T-cell (primary cell): ENCODE results near the gene PPP1R14B. TPM values are rescaled to one million over a fixed set of nuclear protein-coding genes. Genes with fewer than 3 reads are reported as not detected.

Source experiments
- ATAC-seq, 4 experiments: fragments of 200-7000 bp in 3 of 4; fragments of 150-1000 bp in 1 of 4; cut with Tn5 transposase; replicated peaks in 1 of 4; 1 replicate in 3 of 4; 2 replicates in 1 of 4; pipeline ENCODE4 v1.10.0; 2021; ENCODE audit warnings: moderate library complexity in 3 of 4, mild to moderate bottlenecking in 2 of 4, moderate number of reproducible peaks in 1 of 4
- CTCF ChIA-PET, 2 donors: fragments of 300-600 bp; sonication (Branson Sonifier 250); formaldehyde crosslinking; loops; one replicate each; lab custom pipeline; 2022; ENCODE audit warnings: antibody characterized with exemption in 2 of 2; lab: Charles Lee
- POLR2A ChIA-PET, 2 donors: fragments of 300-600 bp; sonication (Branson Sonifier 250); formaldehyde crosslinking; loops; one replicate each; lab custom pipeline; 2022; ENCODE audit warnings: antibody characterized with exemption in 2 of 2; lab: Charles Lee
- DNase-seq, 35 experiments: peaks; one replicate each; pipeline versions ENCODE4 v3.0.0 to v3.0.0-alpha.2; 2013 to 2023
- H3K27ac ChIP-seq: one replicate; pipeline ENCODE4 v1.5.1; 2013; ENCODE audit warnings: low read length
- H3K27me3 ChIP-seq, 2 experiments: replicated peaks in 1 of 2; 1 replicate in 1 of 2; 2 replicates in 1 of 2; pipeline versions ENCODE4 v1.6.1 to v1.7.0; 2013; ENCODE audit warnings: low read length in 1 of 2, mixed read lengths in 1 of 2; ENCODE audit not compliant: control insufficient read depth in 2 of 2, insufficient read depth in 2 of 2; ENCODE audit errors: extremely low read depth in 1 of 2
- H3K36me3 ChIP-seq, 2 donors: 1 replicate in 1 of 2; 2 replicates in 1 of 2; pipeline versions ENCODE4 v1.6.1 to v1.7.0; 2013; ENCODE audit warnings: low read length in 1 of 2; ENCODE audit not compliant: control insufficient read depth in 2 of 2, insufficient read depth in 1 of 2; ENCODE audit errors: extremely low read depth in 1 of 2
- H3K4me1 ChIP-seq, 2 experiments: 1 replicate in 1 of 2; 2 replicates in 1 of 2; pipeline versions ENCODE4 v1.6.1 to v1.7.0; 2013; ENCODE audit warnings: low read length in 2 of 2, mixed read lengths in 1 of 2; ENCODE audit not compliant: insufficient read depth in 2 of 2, control insufficient read depth in 1 of 2; ENCODE audit errors: extremely low read depth in 1 of 2
- H3K4me3 ChIP-seq, 2 donors: 1 replicate in 1 of 2; 2 replicates in 1 of 2; pipeline versions ENCODE4 v1.5.1 to v1.7.0; 2013; ENCODE audit warnings: mild to moderate bottlenecking in 2 of 2, low read length in 1 of 2, moderate library complexity in 1 of 2; ENCODE audit not compliant: control insufficient read depth in 1 of 2; ENCODE audit errors: extremely low read depth in 1 of 2
- H3K9me3 ChIP-seq: 2 replicates; pipeline ENCODE4 v1.7.0; 2013
- H3K27ac Mint-ChIP-seq, 2 donors: one replicate each; pipeline ENCODE4 v1.8.0; 2020 to 2021; ENCODE audit warnings: mild to moderate bottlenecking in 2 of 2, mixed read lengths in 2 of 2
- H3K27me3 Mint-ChIP-seq, 2 donors: one replicate each; pipeline ENCODE4 v1.8.0; 2021 to 2022; ENCODE audit warnings: mixed read lengths in 2 of 2
- H3K36me3 Mint-ChIP-seq: one replicate; pipeline ENCODE4 v1.8.0; 2021; ENCODE audit warnings: mixed read lengths
- H3K4me1 Mint-ChIP-seq, 3 donors: one replicate each; pipeline ENCODE4 v1.8.0; 2020 to 2022; ENCODE audit warnings: mixed read lengths in 3 of 3, mild to moderate bottlenecking in 1 of 3
- H3K4me3 Mint-ChIP-seq, 3 donors: one replicate each; pipeline ENCODE4 v1.8.0; 2020 to 2022; ENCODE audit warnings: mild to moderate bottlenecking in 3 of 3, mixed read lengths in 3 of 3, moderate library complexity in 3 of 3
- H3K9me3 Mint-ChIP-seq, 3 donors: one replicate each; pipeline ENCODE4 v1.8.0; 2020 to 2022; ENCODE audit warnings: mixed read lengths in 3 of 3
- WGBS: methylation state at CpG from one replicate; pipeline ENCODE4 v1.1.5; 2013; ENCODE audit warnings: missing lambda C conversion rate; ENCODE audit not compliant: insufficient coverage; 5-methylcytosine and 5-hydroxymethylcytosine counted together
- total RNA-seq, 35 experiments: library from RNA in 6 of 35; stranded (reverse) in 6 of 35; fragments of 120-200 nt in 1 of 35; gene quantifications; one replicate each; pipeline versions ENCODE4 v1.2.1 to v1.2.4 and lab custom pipeline; 2013 to 2026

PPP1R14B gene, protein sequence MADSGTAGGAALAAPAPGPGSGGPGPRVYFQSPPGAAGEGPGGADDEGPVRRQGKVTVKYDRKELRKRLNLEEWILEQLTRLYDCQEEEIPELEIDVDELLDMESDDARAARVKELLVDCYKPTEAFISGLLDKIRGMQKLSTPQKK
- 100 to 1,000 TPM in 1 of 5 donors, 10 to 100 TPM in 4; 31.2 to 143 (median 88.1) TPM for total RNA-seq
- total RNA-seq (2013) = 32.8 TPM
- total RNA-seq (lab: John Stamatoyannopoulos, UW) = 11.8 to 204 (median 29.3) reads per million in 29 experiments

DNA sequence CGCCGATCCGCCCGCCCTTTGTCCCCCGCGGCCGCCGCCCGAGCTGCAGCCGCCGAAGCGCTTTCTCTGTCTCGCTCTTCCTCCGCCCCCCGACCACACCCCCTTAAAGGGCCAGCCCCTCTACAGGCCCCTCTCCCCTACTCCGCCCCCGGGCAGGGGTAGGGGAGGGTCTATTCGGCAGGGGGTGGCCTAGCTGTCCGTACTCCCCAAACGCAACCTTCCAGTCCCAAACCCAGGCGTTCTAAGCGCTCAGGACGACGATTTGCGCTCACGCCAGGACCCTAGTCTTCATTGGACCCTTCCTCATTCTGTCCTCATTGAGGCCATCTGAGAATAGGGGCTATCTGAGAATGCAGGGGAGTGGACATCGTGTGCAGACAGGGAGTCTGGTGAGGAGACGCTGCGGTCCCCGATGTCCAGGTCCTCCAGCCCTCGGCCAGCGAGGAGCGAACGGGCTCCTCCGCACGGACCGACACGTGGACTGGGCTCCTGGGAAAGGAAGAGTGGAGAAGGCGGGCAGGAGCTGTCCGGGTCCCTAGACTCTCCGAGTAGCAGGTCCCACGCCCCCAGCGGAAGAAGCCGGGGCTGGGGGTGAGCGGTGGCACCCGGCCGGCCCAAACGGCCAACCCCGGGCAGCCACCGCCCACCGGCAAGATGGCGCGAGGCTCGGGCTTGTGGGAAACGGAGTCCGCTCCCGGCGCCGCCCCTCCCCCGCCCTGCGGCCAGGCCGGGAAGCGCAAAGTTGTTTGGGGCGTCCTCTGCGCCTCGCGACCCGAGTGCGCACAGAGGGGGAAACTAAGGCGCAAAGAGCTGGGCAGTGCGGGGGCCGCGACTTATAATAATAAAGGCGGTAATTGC, at the start of gene PPP1R14B:
TSS of gene PPP1R14B (minus strand) at position 73 of the 858 bp plus-strand sequence. CDS start 270 bp downstream, outside the sequence.
- CTCF ChIA-PET = no interaction called here
- H3K27ac Mint-ChIP-seq = peak within 1 kb of the TSS; percentile 87 to 88
- ATAC-seq (peak; percentile 69 to 72 (median 70)), DNase-seq (peak; percentile 42 to 82 (median 72))
- H3K36me3 Mint-ChIP-seq = no peaks in the 10 kb centered on the region
- no peaks in the 10 kb centered on the region for H3K9me3 Mint-ChIP-seq
- H3K4me1 Mint-ChIP-seq = peaks cover 36 to 50% (median 40%) of the 10 kb centered on the region in 3 donors
- H3K36me3 ChIP-seq = peaks cover 6 to 10% of the 10 kb centered on the region in 2 donors
- H3K4me3 Mint-ChIP-seq = peak within 1 kb of the TSS; percentile 80 to 90 (median 89)
- H3K9me3 ChIP-seq = no peaks in the 10 kb centered on the region
- H3K27ac ChIP-seq = peak within 1 kb of the TSS; percentile 57
- POLR2A ChIA-PET = no interaction called here
- WGBS = under 1% methylated on average over 44 of the region's 74 CpGs
- H3K4me3 ChIP-seq = peak within 1 kb of the TSS; percentile 77 to 95
- H3K27me3 ChIP-seq = peaks cover 0 to 13% of the 10 kb centered on the region in 2 experiments
- H3K27me3 Mint-ChIP-seq = no peaks in the 10 kb centered on the region
- peaks cover 17 to 63% of the 10 kb centered on the region in 2 experiments for H3K4me1 ChIP-seq

DNA sequence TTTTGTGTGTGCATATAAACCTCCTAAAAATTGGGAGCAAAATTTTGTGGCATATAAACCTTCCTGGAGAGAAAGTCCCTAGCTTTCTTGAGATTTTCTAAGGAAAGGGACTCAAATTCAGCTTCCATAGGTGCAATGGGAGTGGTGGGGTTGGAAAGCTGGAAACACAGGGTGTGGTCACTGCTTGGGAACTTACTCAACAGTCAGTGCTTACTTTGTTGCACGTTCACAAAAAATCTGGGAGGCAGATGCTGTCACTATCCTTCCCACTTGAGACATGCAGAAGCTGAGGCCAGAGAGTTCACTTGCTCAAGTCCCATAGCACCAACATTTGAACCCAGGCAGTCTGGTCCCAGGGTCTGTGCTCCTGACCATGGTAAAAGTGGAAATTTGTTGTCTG, 49.5 kb upstream of the PPP1R14B start:
- 89% methylated on average over 1 of the region's 1 CpG for WGBS
- no peak overlapping the region for H3K4me3 ChIP-seq
- H3K4me1 ChIP-seq = peaks cover 13 to 47% of the 10 kb centered on the region in 2 experiments
- ChIA-PET CTCF (no interaction called here), POLR2A (no interaction called here)
- H3K27me3 ChIP-seq = peaks cover 17 to 91% of the 10 kb centered on the region in 2 experiments
- H3K9me3 ChIP-seq = no peaks in the 10 kb centered on the region
- peaks cover 24 to 33% (median 24%) of the 10 kb centered on the region in 3 donors for H3K4me1 Mint-ChIP-seq
- H3K4me3 Mint-ChIP-seq = no peak overlapping the region
- DNase-seq (no peak), ATAC-seq (no peak)
- no peaks in the 10 kb centered on the region for H3K36me3 ChIP-seq
- peaks cover 58 to 79% of the 10 kb centered on the region in 2 donors for H3K27me3 Mint-ChIP-seq
- H3K36me3 Mint-ChIP-seq = no peaks in the 10 kb centered on the region
- H3K27ac Mint-ChIP-seq = no peak overlapping the region
- H3K27ac ChIP-seq = no peak overlapping the region
- H3K9me3 Mint-ChIP-seq = no peaks in the 10 kb centered on the region

DNA sequence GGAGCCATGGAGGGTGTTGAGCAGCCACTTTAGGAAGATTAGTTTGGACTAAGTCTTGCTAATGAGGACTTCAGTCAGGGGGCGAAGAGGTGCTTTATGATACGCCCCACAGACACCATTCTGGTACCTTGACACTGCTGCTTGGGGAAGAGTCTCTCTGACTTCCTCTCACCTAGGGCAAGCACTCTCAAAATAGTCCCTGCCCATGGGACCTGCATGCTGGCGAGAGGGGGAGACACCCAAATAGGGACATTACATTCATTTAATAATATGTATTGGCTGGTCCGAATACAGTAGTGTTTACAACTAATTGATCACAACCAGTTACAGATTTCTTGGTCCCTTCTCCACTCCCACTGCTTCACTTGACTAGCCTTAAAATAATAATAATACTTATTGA, 49.0 kb upstream of the PPP1R14B start:
- H3K36me3 ChIP-seq = no peaks in the 10 kb centered on the region
- no peak overlapping the region for H3K27ac Mint-ChIP-seq
- ATAC-seq (no peak), DNase-seq (no peak)
- H3K36me3 Mint-ChIP-seq = no peaks in the 10 kb centered on the region
- no peak overlapping the region for H3K4me3 Mint-ChIP-seq
- H3K4me1 ChIP-seq = peaks cover 13 to 46% of the 10 kb centered on the region in 2 experiments
- ChIA-PET CTCF (no interaction called here), POLR2A (no interaction called here)
- H3K4me1 Mint-ChIP-seq = peaks cover 22 to 31% (median 24%) of the 10 kb centered on the region in 3 donors
- H3K27ac ChIP-seq = no peak overlapping the region
- H3K27me3 ChIP-seq = peaks cover 20 to 91% of the 10 kb centered on the region in 2 experiments
- H3K4me3 ChIP-seq = no peak overlapping the region
- H3K9me3 ChIP-seq = no peaks in the 10 kb centered on the region
- WGBS = no CpG with 5 or more reads among the region's 4 CpGs
- H3K27me3 Mint-ChIP-seq = peaks cover 56 to 78% of the 10 kb centered on the region in 2 donors
- H3K9me3 Mint-ChIP-seq = no peaks in the 10 kb centered on the region

DNA sequence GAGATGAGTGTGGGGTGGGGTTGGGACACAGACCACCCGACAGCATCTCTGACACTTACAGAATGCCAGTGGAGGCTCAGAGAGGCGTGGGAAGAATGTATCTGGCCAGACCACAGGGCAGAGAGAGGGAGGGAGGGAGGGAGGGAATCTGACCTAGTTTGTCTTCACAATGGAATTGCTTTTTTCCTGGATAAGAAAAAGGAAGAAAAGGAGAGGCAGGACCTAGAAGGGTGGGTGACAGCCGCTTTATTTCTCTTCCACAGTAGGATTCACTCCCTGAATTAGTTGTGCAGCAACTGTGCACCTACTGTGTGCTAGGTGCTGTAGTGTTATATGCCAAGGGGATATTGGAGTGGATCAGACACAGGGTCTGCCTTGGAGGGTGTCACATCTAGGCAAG, 48.0 kb upstream of the PPP1R14B start:
- no peaks in the 10 kb centered on the region for H3K9me3 Mint-ChIP-seq
- ChIA-PET CTCF (interaction anchor here (0.7 kb wide), 3 partner anchors 9 to 11 kb away, joined by 4 to 10 read pairs (median 4); no protein-coding TSS in a partner anchor), POLR2A (interaction anchor here (0.6 to 0.7 kb wide), 2 partner anchors 283 to 307 kb away, joined by 7 to 9 read pairs; no protein-coding TSS in a partner anchor)
- DNase-seq (no peak), ATAC-seq (no peak)
- H3K27me3 Mint-ChIP-seq = peaks cover 55 to 74% of the 10 kb centered on the region in 2 donors
- Histone ChIP-seq H3K9me3 (no peaks in the 10 kb centered on the region), H3K27me3 (peaks cover 21 to 91% of the 10 kb centered on the region in 2 experiments), H3K4me3 (no peak overlapping the region), H3K4me1 (peaks cover 7 to 36% of the 10 kb centered on the region in 2 experiments), H3K27ac (no peak overlapping the region), H3K36me3 (no peaks in the 10 kb centered on the region)
- peaks cover 16 to 26% (median 18%) of the 10 kb centered on the region in 3 donors for H3K4me1 Mint-ChIP-seq
- H3K36me3 Mint-ChIP-seq = no peaks in the 10 kb centered on the region
- H3K4me3 Mint-ChIP-seq = no peak overlapping the region
- 75% methylated on average over 3 of the region's 3 CpGs for WGBS
- peak overlapping the region in 1 of 2 donors; percentile 11 for H3K27ac Mint-ChIP-seq

DNA sequence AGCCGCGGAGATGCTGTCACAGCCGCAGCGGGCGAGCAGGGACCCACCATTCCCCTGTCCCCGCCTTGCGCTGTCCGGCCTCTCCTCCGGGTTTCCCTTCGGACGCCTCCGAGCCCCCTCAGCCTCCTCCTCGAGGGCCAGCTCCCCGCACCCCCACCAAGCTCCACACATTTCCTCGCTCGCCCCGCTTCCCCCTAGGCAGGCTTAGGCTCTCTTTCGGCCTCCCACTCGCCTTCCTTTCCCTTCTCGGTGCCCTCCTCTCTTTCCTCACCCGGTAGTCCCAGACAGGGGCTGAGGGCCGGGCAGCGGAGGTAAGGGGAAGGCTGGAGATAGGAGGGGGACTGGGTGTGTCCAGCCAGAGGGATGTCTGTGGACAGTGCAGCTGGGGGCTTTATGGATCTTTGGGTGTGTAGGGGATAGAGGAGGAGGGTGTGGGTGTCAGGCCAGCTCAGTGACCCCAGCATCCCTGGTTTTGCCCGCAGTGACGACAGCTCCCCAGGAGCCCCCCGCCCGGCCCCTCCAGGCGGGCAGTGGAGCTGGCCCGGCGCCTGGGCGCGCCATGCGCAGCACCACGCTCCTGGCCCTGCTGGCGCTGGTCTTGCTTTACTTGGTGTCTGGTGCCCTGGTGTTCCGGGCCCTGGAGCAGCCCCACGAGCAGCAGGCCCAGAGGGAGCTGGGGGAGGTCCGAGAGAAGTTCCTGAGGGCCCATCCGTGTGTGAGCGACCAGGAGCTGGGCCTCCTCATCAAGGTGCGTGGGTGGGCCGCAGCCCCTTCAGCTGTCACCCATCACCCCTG, 45.9 kb upstream of the PPP1R14B start:
- Mint-ChIP-seq H3K4me3 (peak overlapping the region in 2 of 3 donors; percentile 31 to 69), H3K9me3 (no peaks in the 10 kb centered on the region), H3K4me1 (peaks cover 9 to 15% (median 11%) of the 10 kb centered on the region in 3 donors), H3K27ac (no peak overlapping the region), H3K27me3 (peaks cover 43 to 57% of the 10 kb centered on the region in 2 donors), H3K36me3 (no peaks in the 10 kb centered on the region)
- no peaks in the 10 kb centered on the region for H3K9me3 ChIP-seq
- DNase-seq = no peak
- H3K27ac ChIP-seq = no peak overlapping the region
- peaks cover 4 to 19% of the 10 kb centered on the region in 2 experiments for H3K4me1 ChIP-seq
- H3K4me3 ChIP-seq = peak overlapping the region; percentile 12 to 50
- ChIA-PET POLR2A (no interaction called here), CTCF (no interaction called here)
- WGBS = 31% methylated on average over 25 of the region's 42 CpGs
- peak in 2 of 4 experiments; percentile 15 to 20 for ATAC-seq
- H3K27me3 ChIP-seq = peaks cover 14 to 74% of the 10 kb centered on the region in 2 experiments
- no peaks in the 10 kb centered on the region for H3K36me3 ChIP-seq
